ENCODE data around the gene SPOCK1.
A peak's percentile ranks its signal among the peaks of the same experiment; 100 is the strongest.

The SPOCK1 gene

DNA sequence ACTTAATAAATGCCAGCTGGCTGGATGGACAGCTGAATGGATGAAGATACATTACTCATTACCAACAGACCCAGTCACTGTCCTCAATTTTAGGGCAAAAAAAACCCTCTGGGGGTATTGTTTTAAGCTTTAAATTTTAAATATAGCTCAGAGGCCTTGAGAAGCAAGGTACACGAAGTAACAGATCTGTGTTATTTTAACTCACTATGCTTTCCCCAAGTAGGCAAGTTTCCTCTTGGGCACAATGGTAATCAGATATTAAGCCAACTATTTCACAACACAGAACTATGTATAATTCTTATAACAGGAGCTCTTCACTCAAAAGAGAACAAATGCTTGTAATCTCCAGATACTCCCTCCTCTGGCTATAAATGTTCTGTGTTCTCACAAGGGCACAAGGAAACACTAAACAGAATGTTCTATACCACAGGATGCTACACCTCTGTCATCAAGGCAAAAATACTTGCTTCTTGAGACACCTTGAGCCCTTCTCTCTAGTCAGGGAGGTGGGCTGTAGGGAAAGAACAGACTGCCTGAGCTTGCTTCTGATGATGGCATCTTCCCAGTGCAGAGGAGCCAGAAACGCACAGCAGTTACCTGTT, 443.8 kb downstream of the SPOCK1 start:
- no peak overlapping the region for H3K9ac ChIP-seq (ENCODE audit: low read length)
- no peaks in the 10 kb centered on the region for H3K27me3 ChIP-seq (replicated peaks; ENCODE audit: control insufficient read depth, insufficient read depth, low read length)
- H3K36me3 ChIP-seq (ENCODE audit: control insufficient read depth, insufficient read depth, low read length, severe bottlenecking): no peaks in the 10 kb centered on the region
- H3K9me3 ChIP-seq (ENCODE audit: control insufficient read depth, low read length): no peaks in the 10 kb centered on the region
- DNase-seq (ENCODE audit: low read depth): peak; percentile 73
- no peak overlapping the region for H3K4me3 ChIP-seq (ENCODE audit: low read length)
- peaks cover 14% of the 10 kb centered on the region for H3K4me1 ChIP-seq (ENCODE audit: control insufficient read depth, insufficient read depth, low read length)

- no peaks in the 10 kb centered on the region for H3K27me3 ChIP-seq (replicated peaks; ENCODE audit: control insufficient read depth, insufficient read depth, low read length)
- no peak for DNase-seq (ENCODE audit: low read depth)
- H3K9me3 ChIP-seq (ENCODE audit: control insufficient read depth, low read length): no peaks in the 10 kb centered on the region
- no peak overlapping the region for H3K4me3 ChIP-seq (ENCODE audit: low read length)
- H3K4me1 ChIP-seq (ENCODE audit: control insufficient read depth, insufficient read depth, low read length): peaks cover 14% of the 10 kb centered on the region
- H3K36me3 ChIP-seq (ENCODE audit: control insufficient read depth, insufficient read depth, low read length, severe bottlenecking): no peaks in the 10 kb centered on the region
- no peak overlapping the region for H3K9ac ChIP-seq (ENCODE audit: low read length)
Measured at GRCh38 chr5:137054792-137055191, 444.3 kb downstream of the SPOCK1 start.

GRCh38 chr5:137054335-137054734, 444.8 kb downstream of the SPOCK1 start:
- Histone ChIP-seq H3K9me3 (ENCODE audit: control insufficient read depth, low read length) (no peaks in the 10 kb centered on the region), H3K4me3 (ENCODE audit: low read length) (no peak overlapping the region), H3K27me3 (replicated peaks; ENCODE audit: control insufficient read depth, insufficient read depth, low read length) (no peaks in the 10 kb centered on the region), H3K36me3 (ENCODE audit: control insufficient read depth, insufficient read depth, low read length, severe bottlenecking) (no peaks in the 10 kb centered on the region), H3K4me1 (ENCODE audit: control insufficient read depth, insufficient read depth, low read length) (peaks cover 14% of the 10 kb centered on the region), H3K9ac (ENCODE audit: low read length) (no peak overlapping the region)
- DNase-seq (ENCODE audit: low read depth): no peak

- Histone ChIP-seq H3K4me1 (ENCODE audit: control insufficient read depth, insufficient read depth, low read length) (peaks cover 14% of the 10 kb centered on the region), H3K9me3 (ENCODE audit: control insufficient read depth, low read length) (no peaks in the 10 kb centered on the region), H3K4me3 (ENCODE audit: low read length) (no peak overlapping the region), H3K36me3 (ENCODE audit: control insufficient read depth, insufficient read depth, low read length, severe bottlenecking) (no peaks in the 10 kb centered on the region), H3K9ac (ENCODE audit: low read length) (no peak overlapping the region), H3K27me3 (replicated peaks; ENCODE audit: control insufficient read depth, insufficient read depth, low read length) (no peaks in the 10 kb centered on the region)
- peak; percentile 44 for DNase-seq (ENCODE audit: low read depth)
Measured at GRCh38 chr5:137051161-137051560, 448.0 kb downstream of the SPOCK1 start.

- Histone ChIP-seq H3K9ac (ENCODE audit: low read length) (no peak overlapping the region), H3K4me1 (ENCODE audit: control insufficient read depth, insufficient read depth, low read length) (peaks cover under 1% of the 10 kb centered on the region), H3K9me3 (ENCODE audit: control insufficient read depth, low read length) (peaks cover 7% of the 10 kb centered on the region), H3K4me3 (ENCODE audit: low read length) (no peak overlapping the region), H3K27me3 (replicated peaks; ENCODE audit: control insufficient read depth, insufficient read depth, low read length) (no peaks in the 10 kb centered on the region), H3K36me3 (ENCODE audit: control insufficient read depth, insufficient read depth, low read length, severe bottlenecking) (peaks cover 3% of the 10 kb centered on the region)
- peak; percentile 64 for DNase-seq (ENCODE audit: low read depth)
Measured at GRCh38 chr5:137040641-137041340, 458.3 kb downstream of the SPOCK1 start.

GRCh38 chr5:137040024-137040423, 459.1 kb downstream of the SPOCK1 start:
- peaks cover 6% of the 10 kb centered on the region for H3K4me1 ChIP-seq (ENCODE audit: control insufficient read depth, insufficient read depth, low read length)
- DNase-seq (ENCODE audit: low read depth): no peak
- H3K27me3 ChIP-seq (replicated peaks; ENCODE audit: control insufficient read depth, insufficient read depth, low read length): no peaks in the 10 kb centered on the region
- no peak overlapping the region for H3K9ac ChIP-seq (ENCODE audit: low read length)
- H3K36me3 ChIP-seq (ENCODE audit: control insufficient read depth, insufficient read depth, low read length, severe bottlenecking): peaks cover 3% of the 10 kb centered on the region
- H3K4me3 ChIP-seq (ENCODE audit: low read length): no peak overlapping the region
- peaks cover 7% of the 10 kb centered on the region for H3K9me3 ChIP-seq (ENCODE audit: control insufficient read depth, low read length)

- H3K4me3 ChIP-seq (ENCODE audit: low read length): no peak overlapping the region
- DNase-seq (ENCODE audit: low read depth): no peak
Measured at GRCh38 chr5:137037848-137038247, 461.3 kb downstream of the SPOCK1 start.

DNA sequence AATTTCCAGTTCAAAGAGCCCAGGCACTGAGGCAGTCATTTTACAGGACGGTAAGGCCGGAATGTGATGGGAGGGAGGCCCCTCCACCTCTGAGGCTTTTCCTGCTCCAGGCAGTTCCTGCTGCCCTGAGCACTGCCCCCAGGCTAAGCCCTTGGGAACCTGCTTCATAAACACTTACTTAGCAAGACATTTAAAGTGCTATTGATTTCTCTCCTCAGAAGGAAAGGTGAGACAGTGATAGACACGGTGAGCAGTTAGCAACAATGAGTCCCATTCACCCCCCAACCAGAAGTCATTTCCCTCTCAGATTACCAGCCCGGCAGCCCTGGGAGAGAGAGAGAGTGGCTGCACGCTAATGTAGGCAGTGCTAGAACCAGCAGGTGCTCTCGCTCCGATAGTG, 462.5 kb downstream of the SPOCK1 start:
- no peak overlapping the region for H3K9ac ChIP-seq (ENCODE audit: low read length)
- no peaks in the 10 kb centered on the region for H3K36me3 ChIP-seq (ENCODE audit: control insufficient read depth, insufficient read depth, low read length, severe bottlenecking)
- no peaks in the 10 kb centered on the region for H3K9me3 ChIP-seq (ENCODE audit: control insufficient read depth, low read length)
- H3K27me3 ChIP-seq (replicated peaks; ENCODE audit: control insufficient read depth, insufficient read depth, low read length): no peaks in the 10 kb centered on the region
- no peak for DNase-seq (ENCODE audit: low read depth)
- peaks cover 6% of the 10 kb centered on the region for H3K4me1 ChIP-seq (ENCODE audit: control insufficient read depth, insufficient read depth, low read length)
- no peak overlapping the region for H3K4me3 ChIP-seq (ENCODE audit: low read length)

More at GRCh38 chr5:137037848-137038247, 461.3 kb downstream of the SPOCK1 start:
- H3K9ac ChIP-seq (ENCODE audit: low read length): no peak overlapping the region
- H3K36me3 ChIP-seq (ENCODE audit: control insufficient read depth, insufficient read depth, low read length, severe bottlenecking): peaks cover 3% of the 10 kb centered on the region
- peaks cover 6% of the 10 kb centered on the region for H3K4me1 ChIP-seq (ENCODE audit: control insufficient read depth, insufficient read depth, low read length)
- H3K27me3 ChIP-seq (replicated peaks; ENCODE audit: control insufficient read depth, insufficient read depth, low read length): no peaks in the 10 kb centered on the region
- H3K9me3 ChIP-seq (ENCODE audit: control insufficient read depth, low read length): peaks cover 6% of the 10 kb centered on the region

DNA sequence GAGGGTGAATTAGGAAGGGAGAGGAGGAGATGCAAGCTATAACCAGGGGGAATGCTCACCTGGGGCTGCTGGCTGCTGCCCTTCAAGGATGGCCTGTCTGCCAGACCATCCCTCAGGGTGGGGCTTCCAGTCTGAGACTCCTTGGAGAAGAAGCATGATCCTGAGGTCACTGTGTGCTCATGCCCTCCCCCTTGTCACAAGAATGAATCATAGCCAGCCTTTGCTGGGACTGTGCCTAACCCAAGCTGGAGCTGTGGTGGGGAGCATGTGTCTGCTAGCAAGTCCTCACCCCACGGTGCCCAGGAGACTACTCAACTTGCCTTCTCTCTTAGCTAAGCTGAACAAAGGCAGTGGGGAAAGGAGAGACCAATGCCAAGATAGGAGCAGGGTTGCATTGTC, 463.6 kb downstream of the SPOCK1 start:
- no peak for DNase-seq (ENCODE audit: low read depth)
- Histone ChIP-seq H3K9me3 (ENCODE audit: control insufficient read depth, low read length) (no peaks in the 10 kb centered on the region), H3K36me3 (ENCODE audit: control insufficient read depth, insufficient read depth, low read length, severe bottlenecking) (no peaks in the 10 kb centered on the region), H3K4me3 (ENCODE audit: low read length) (no peak overlapping the region), H3K4me1 (ENCODE audit: control insufficient read depth, insufficient read depth, low read length) (peaks cover 6% of the 10 kb centered on the region), H3K9ac (ENCODE audit: low read length) (no peak overlapping the region), H3K27me3 (replicated peaks; ENCODE audit: control insufficient read depth, insufficient read depth, low read length) (no peaks in the 10 kb centered on the region)

- Histone ChIP-seq H3K4me1 (ENCODE audit: control insufficient read depth, insufficient read depth, low read length) (peaks cover 6% of the 10 kb centered on the region), H3K4me3 (ENCODE audit: low read length) (no peak overlapping the region), H3K9me3 (ENCODE audit: control insufficient read depth, low read length) (no peaks in the 10 kb centered on the region), H3K9ac (ENCODE audit: low read length) (no peak overlapping the region), H3K27me3 (replicated peaks; ENCODE audit: control insufficient read depth, insufficient read depth, low read length) (no peaks in the 10 kb centered on the region), H3K36me3 (ENCODE audit: control insufficient read depth, insufficient read depth, low read length, severe bottlenecking) (no peaks in the 10 kb centered on the region)
- DNase-seq (ENCODE audit: low read depth): no peak
Measured at GRCh38 chr5:137034764-137035479, 464.2 kb downstream of the SPOCK1 start.

DNA sequence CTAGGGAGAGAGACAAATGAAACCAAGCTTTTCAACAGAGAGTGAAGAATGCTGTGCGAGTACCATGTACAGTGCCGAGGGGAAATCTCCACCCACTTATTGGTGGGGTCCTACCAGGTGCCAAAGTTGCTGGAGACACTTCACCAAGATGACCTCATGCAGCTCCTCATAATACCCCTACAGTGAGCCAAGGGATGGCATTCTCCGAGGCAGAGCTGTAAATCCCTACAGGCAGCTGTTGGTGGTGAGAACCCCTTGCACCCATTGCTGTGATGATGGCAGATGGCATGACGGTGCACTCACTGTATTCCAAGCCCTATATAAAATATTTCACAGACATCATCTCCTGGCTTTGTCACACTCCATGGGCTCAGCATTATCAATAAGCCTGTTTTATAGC, 464.9 kb downstream of the SPOCK1 start:
- H3K36me3 ChIP-seq (ENCODE audit: control insufficient read depth, insufficient read depth, low read length, severe bottlenecking): no peaks in the 10 kb centered on the region
- H3K4me3 ChIP-seq (ENCODE audit: low read length): no peak overlapping the region
- peaks cover 6% of the 10 kb centered on the region for H3K4me1 ChIP-seq (ENCODE audit: control insufficient read depth, insufficient read depth, low read length)
- DNase-seq (ENCODE audit: low read depth): no peak
- no peaks in the 10 kb centered on the region for H3K9me3 ChIP-seq (ENCODE audit: control insufficient read depth, low read length)
- H3K9ac ChIP-seq (ENCODE audit: low read length): no peak overlapping the region
- no peaks in the 10 kb centered on the region for H3K27me3 ChIP-seq (replicated peaks; ENCODE audit: control insufficient read depth, insufficient read depth, low read length)
